OCI-LY7 (cell line): ENCODE measurements around the gene SLC6A6. TPM values are rescaled to one million over a fixed set of nuclear protein-coding genes. Genes with fewer than 3 reads are reported as not detected.

Experiments
- BruUV-seq: library from RNA; stranded (reverse); fragments of 400-500 nt; replicated peaks from 2 replicates; lab custom pipeline; 2021; lab: Mats Ljungman, UMichigan
- CTCF ChIA-PET: fragments of 300-600 bp; sonication (Branson Sonifier 250); formaldehyde crosslinking; loops from one replicate; lab custom pipeline; 2022; ENCODE audit warnings: antibody characterized with exemption; ENCODE audit not compliant: unreplicated experiment; lab: Charles Lee
- POLR2A ChIA-PET: fragments of 300-600 bp; sonication (Branson Sonifier 250); formaldehyde crosslinking; loops from one replicate; lab custom pipeline; 2022; ENCODE audit warnings: antibody characterized with exemption; lab: Charles Lee
- DNase-seq: peaks from one replicate; pipeline ENCODE4 v3.0.0-alpha.2; 2015; ENCODE audit warnings: low spot score
- H2AFZ ChIP-seq: fragments of 200-600 bp; sonication (generic), shearing (Covaris generic); 2 replicates; pipeline ENCODE4 v1.6.1; 2014; ENCODE audit warnings: mild to moderate bottlenecking, antibody characterized with exemption, low read length, moderate library complexity
- H3K27ac ChIP-seq: fragments of 200-600 bp; sonication (generic); 2 replicates; pipeline ENCODE4 v1.5.1; 2014; ENCODE audit warnings: mixed run types, low read depth, mild to moderate bottlenecking, moderate library complexity, low read length, inconsistent platforms; ENCODE audit not compliant: poor library complexity, severe bottlenecking
- H3K36me3 ChIP-seq: fragments of 200-600 bp; sonication (generic); 2 replicates; pipeline ENCODE4 v1.6.1; 2014; ENCODE audit warnings: mild to moderate bottlenecking, antibody characterized with exemption, low read length, moderate library complexity, mixed read lengths; ENCODE audit not compliant: insufficient read depth
- H3K4me1 ChIP-seq: fragments of 200-600 bp; sonication (generic); 2 replicates; pipeline ENCODE4 v1.5.1; 2014; ENCODE audit warnings: mild to moderate bottlenecking, low read length; ENCODE audit not compliant: insufficient read depth, poor library complexity, severe bottlenecking
- H3K4me2 ChIP-seq: fragments of 200-600 bp; sonication (generic); 2 replicates; pipeline ENCODE4 v1.6.1; 2014; ENCODE audit warnings: mild to moderate bottlenecking, low read length
- H3K4me3 ChIP-seq: fragments of 200-600 bp; sonication (generic); 2 replicates; pipeline ENCODE4 v1.5.1; 2014; ENCODE audit warnings: mild to moderate bottlenecking, low read depth, low read length; ENCODE audit not compliant: poor library complexity, severe bottlenecking
- H3K79me2 ChIP-seq: fragments of 200-600 bp; sonication (generic); 2 replicates; pipeline ENCODE4 v1.6.1; 2016; ENCODE audit warnings: low read depth, mild to moderate bottlenecking, low read length, moderate library complexity, mixed read lengths; ENCODE audit not compliant: insufficient read depth
- H3K9me2 ChIP-seq: fragments of 200-600 bp; sonication (generic); 2 replicates; pipeline ENCODE4 v1.6.1; 2016; ENCODE audit warnings: mild to moderate bottlenecking, low read length, mixed read lengths; ENCODE audit not compliant: insufficient read depth
- H3K9me3 ChIP-seq: fragments of 200-600 bp; sonication (generic); 2 replicates; pipeline ENCODE4 v1.6.1; 2014; ENCODE audit warnings: mild to moderate bottlenecking, mixed run types, low read length, mixed read lengths
- H4K20me1 ChIP-seq: fragments of 200-600 bp; sonication (generic); 2 replicates; pipeline ENCODE4 v1.6.1; 2014; ENCODE audit warnings: mild to moderate bottlenecking, antibody characterized with exemption, low read length, moderate library complexity, mixed read lengths; ENCODE audit not compliant: insufficient read depth
- EZH2phosphoT487 ChIP-seq: fragments of 200-600 bp; sonication (generic); IDR thresholded peaks from 2 replicates; pipeline ENCODE4 v1.6.1; 2018; ENCODE audit warnings: low read depth, borderline replicate concordance, mild to moderate bottlenecking, mixed run types, antibody characterized with exemption, low read length, moderate library complexity, mixed read lengths
- intact Hi-C: fragments of 100-400 bp; cut with micrococcal nuclease; formaldehyde crosslinking; loops from one replicate; pipeline ENCODE4 v1.10.0; 2022; ENCODE audit not compliant: unreplicated experiment
- total RNA-seq, 2 experiments: library from RNA; depleted of rRNA in 1 of 2; stranded (reverse); fragments of >200 nt in 1 of 2; shearing (Covaris generic) in 1 of 2; gene quantifications; 2 replicates each; pipeline ENCODE4 v1.2.3, GENCODE V29; 2014 to 2022
- TF ChIP-seq, protein P1 (sequence below): fragments of 200-600 bp; sonication (generic); conservative IDR thresholded peaks from 2 replicates; pipeline ENCODE4 v1.5.1; 2014; ENCODE audit warnings: mild to moderate bottlenecking, antibody characterized with exemption, low read length, moderate library complexity, mixed read lengths

The SLC6A6 gene
- total RNA-seq, 2 experiments from 2014 or later: 43.0 to 51.8 TPM

DNA sequence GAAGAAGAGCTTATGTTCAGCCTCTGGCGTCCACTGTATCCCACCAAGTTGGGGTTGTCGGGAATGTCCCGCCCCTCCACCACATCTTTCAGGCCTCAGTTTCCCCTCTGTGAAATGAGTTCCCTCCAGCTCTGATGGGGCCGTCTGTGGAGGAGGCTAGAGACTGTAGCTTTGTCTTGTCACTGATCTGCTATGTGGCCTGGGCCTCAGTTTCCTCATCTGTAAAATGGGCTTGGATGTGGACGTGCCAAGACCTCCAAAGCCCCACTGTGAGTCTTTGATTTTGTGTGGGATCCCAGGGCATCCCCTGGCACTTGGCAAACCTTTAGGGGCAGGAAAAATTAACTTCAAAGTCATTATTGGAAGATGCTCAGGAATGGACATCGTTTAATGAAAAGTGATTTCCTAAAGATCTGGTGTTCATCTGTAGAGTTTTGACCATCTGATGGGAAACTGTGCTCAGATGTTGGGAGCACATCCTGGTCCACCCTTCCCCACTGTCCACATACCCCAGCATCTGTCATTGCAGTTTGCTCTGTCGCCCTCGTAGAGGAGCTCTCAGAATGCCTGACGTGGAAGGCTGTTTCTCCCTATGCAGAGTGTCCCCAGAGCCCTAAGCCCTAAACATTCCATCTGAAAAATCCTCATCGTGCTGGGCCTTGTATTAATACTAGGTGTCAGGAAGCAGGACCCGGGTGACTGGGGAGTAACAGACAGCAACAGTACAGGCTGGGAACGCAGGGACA lies 28.5 kb downstream of the SLC6A6 start:
- H3K79me2 ChIP-seq: peaks cover 76% of the 10 kb centered on the region
- no peaks in the 10 kb centered on the region for H3K9me3 ChIP-seq
- H3K4me2 ChIP-seq: peak overlapping the region; percentile 90
- ChIA-PET CTCF (interaction anchor here (0.6 to 2.7 kb wide), 4 partner anchors 10 to 32 kb away, joined by 3 to 20 read pairs (median 6); partner anchors contain the start of gene SLC6A6), POLR2A (interaction anchor here (0.8 to 5.1 kb wide), 4 partner anchors 7 to 30 kb away, joined by 3 to 32 read pairs (median 4); partner anchors contain the start of gene SLC6A6)
- peaks cover 50% of the 10 kb centered on the region; the same call in 1 of the 2 replicates for H3K36me3 ChIP-seq
- H3K27ac ChIP-seq: peak overlapping the region; percentile 90
- peak overlapping the region; percentile 57 for H3K4me3 ChIP-seq
- no peak for TF ChIP-seq EZH2phosphoT487
- TF ChIP-seq, protein P1, sequence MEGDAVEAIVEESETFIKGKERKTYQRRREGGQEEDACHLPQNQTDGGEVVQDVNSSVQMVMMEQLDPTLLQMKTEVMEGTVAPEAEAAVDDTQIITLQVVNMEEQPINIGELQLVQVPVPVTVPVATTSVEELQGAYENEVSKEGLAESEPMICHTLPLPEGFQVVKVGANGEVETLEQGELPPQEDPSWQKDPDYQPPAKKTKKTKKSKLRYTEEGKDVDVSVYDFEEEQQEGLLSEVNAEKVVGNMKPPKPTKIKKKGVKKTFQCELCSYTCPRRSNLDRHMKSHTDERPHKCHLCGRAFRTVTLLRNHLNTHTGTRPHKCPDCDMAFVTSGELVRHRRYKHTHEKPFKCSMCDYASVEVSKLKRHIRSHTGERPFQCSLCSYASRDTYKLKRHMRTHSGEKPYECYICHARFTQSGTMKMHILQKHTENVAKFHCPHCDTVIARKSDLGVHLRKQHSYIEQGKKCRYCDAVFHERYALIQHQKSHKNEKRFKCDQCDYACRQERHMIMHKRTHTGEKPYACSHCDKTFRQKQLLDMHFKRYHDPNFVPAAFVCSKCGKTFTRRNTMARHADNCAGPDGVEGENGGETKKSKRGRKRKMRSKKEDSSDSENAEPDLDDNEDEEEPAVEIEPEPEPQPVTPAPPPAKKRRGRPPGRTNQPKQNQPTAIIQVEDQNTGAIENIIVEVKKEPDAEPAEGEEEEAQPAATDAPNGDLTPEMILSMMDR: no peak
- H2AFZ ChIP-seq: no peak overlapping the region
- intact Hi-C loops: loop anchor here (2.0 to 5.0 kb wide), 2 partner anchors 38 to 666 kb away; partner anchors contain the start of gene RBSN
- H4K20me1 ChIP-seq: peaks cover 17% of the 10 kb centered on the region
- peaks cover 84% of the 10 kb centered on the region for H3K4me1 ChIP-seq
- H3K9me2 ChIP-seq: no peaks in the 10 kb centered on the region
- BruUV-seq: no TSS peak
- DNase-seq: no peak

DNA sequence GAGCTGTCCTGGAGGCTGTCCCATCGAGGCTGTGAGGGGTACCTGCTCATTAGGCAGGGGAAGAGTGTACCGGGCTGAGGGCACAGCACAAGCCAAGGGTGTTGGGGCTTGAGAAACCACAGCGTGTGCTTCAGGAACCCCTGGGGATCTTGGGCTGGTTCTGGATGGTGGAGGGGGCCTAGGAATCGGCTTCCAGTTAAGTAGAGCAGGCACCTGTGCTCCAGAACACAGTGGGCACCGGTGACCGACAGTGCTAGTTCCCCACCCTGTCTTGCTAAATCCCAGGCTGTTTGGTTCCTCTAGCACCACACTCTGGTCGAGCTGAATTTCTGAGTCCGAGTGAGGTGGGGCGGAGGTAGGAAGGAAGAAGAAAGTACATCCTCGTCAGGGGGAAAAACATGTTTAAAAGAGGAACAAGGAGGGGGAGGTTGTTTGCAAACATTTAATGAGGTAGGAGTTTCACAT lies 29.1 kb downstream of the SLC6A6 start:
- ChIA-PET POLR2A (interaction anchor here (1.1 to 5.1 kb wide), 4 partner anchors 11 to 44 kb away, joined by 4 to 32 read pairs (median 6); partner anchors contain the start of gene SLC6A6), CTCF (interaction anchor here (0.6 to 2.7 kb wide), 5 partner anchors 10 to 33 kb away, joined by 3 to 20 read pairs (median 5); partner anchors contain the start of gene SLC6A6)
- H3K79me2 ChIP-seq: peaks cover 76% of the 10 kb centered on the region
- BruUV-seq: no TSS peak
- no peaks in the 10 kb centered on the region for H3K9me3 ChIP-seq
- H3K4me1 ChIP-seq: peaks cover 78% of the 10 kb centered on the region
- H3K27ac ChIP-seq: peak overlapping the region; percentile 90
- peak; percentile 81 for DNase-seq
- H3K36me3 ChIP-seq: peaks cover 44% of the 10 kb centered on the region; the same call in 1 of the 2 replicates
- H2AFZ ChIP-seq: no peak overlapping the region
- TF ChIP-seq, protein P1: peak; percentile 78
- no peak for TF ChIP-seq EZH2phosphoT487
- no peaks in the 10 kb centered on the region for H3K9me2 ChIP-seq
- H3K4me2 ChIP-seq: peak overlapping the region; percentile 90
- intact Hi-C loops: loop anchor here (2.0 to 5.0 kb wide), 2 partner anchors 37 to 666 kb away; partner anchors contain the start of gene RBSN
- peak overlapping the region; percentile 57 for H3K4me3 ChIP-seq
- peaks cover 17% of the 10 kb centered on the region for H4K20me1 ChIP-seq
